HepG2 (cell line): Measurements from ENCODE around the gene NCMAP. TPM values are rescaled to one million over a fixed set of nuclear protein-coding genes. Genes with fewer than 3 reads are reported as not detected.

ENCODE experiments used
- ATF3 ChIP-seq: sonication (generic); formaldehyde crosslinking; IDR thresholded peaks from 2 replicates; pipeline ENCODE4 v1.4.0; 2020; ENCODE audit warnings: missing genetic modification reagents
- CEBPG ChIP-seq: IDR thresholded peaks from 2 replicates; pipeline ENCODE4 v1.6.1; 2016
- DNMT3B ChIP-seq: conservative IDR thresholded peaks from 2 replicates; pipeline ENCODE4 v1.6.1; 2016; ENCODE audit warnings: missing biosample characterization, control low read depth
- ELF3 ChIP-seq: IDR thresholded peaks from 2 replicates; pipeline ENCODE4 v1.6.1; 2016; ENCODE audit warnings: missing genetic modification reagents, missing compliant biosample characterization
- FOXP1 ChIP-seq, 2 experiments: fragments of 450-650 bp in 1 of 2; IDR thresholded peaks; 2 replicates each; pipeline ENCODE4 v1.6.1; 2017 to 2018; ENCODE audit warnings: antibody characterized with exemption in 1 of 2
- GABPA ChIP-seq, 2 experiments: IDR thresholded peaks; 2 replicates each; pipeline ENCODE4 v1.6.1; 2011 to 2016; ENCODE audit warnings: low read depth in 2 of 2, low read length in 1 of 2, missing biosample characterization in 1 of 2, missing genetic modification characterization in 1 of 2
- GATAD1 ChIP-seq: IDR thresholded peaks from 2 replicates; pipeline ENCODE4 v1.6.1; 2016; ENCODE audit warnings: missing genetic modification reagents, missing compliant biosample characterization
- GTF2F1 ChIP-seq: fragments of 150-350 bp; IDR thresholded peaks from 2 replicates; pipeline ENCODE4 v1.6.1; 2014; ENCODE audit warnings: low read length
- GZF1 ChIP-seq: sonication (generic); formaldehyde crosslinking; IDR thresholded peaks from 2 replicates; pipeline ENCODE4 v1.5.1; 2020; ENCODE audit warnings: mild to moderate bottlenecking, missing genetic modification reagents
- HDAC1 ChIP-seq: sonication (generic); formaldehyde crosslinking; IDR thresholded peaks from 2 replicates; pipeline ENCODE4 v1.5.1; 2020; ENCODE audit warnings: mild to moderate bottlenecking, missing genetic modification reagents
- HMG20B ChIP-seq: conservative IDR thresholded peaks from 2 replicates; pipeline ENCODE4 v1.6.1; 2016; ENCODE audit warnings: missing genetic modification reagents, missing compliant biosample characterization
- HOXD1 ChIP-seq: sonication (generic); formaldehyde crosslinking; IDR thresholded peaks from 2 replicates; pipeline ENCODE4 v1.5.0; 2020; ENCODE audit warnings: missing genetic modification reagents
- JUNB ChIP-seq: sonication (generic); formaldehyde crosslinking; IDR thresholded peaks from 2 replicates; pipeline ENCODE4 v1.8.0; 2022; ENCODE audit warnings: missing genetic modification reagents, mild to moderate bottlenecking, borderline replicate concordance
- KDM5A ChIP-seq: fragments of 200-600 bp; sonication (generic); IDR thresholded peaks from 2 replicates; pipeline ENCODE4 v1.7.0; 2018; ENCODE audit warnings: antibody characterized with exemption, mild to moderate bottlenecking, low read length, borderline replicate concordance
- MIXL1 ChIP-seq: IDR thresholded peaks from 2 replicates; pipeline ENCODE4 v1.6.1; 2016
- MXD3 ChIP-seq: IDR thresholded peaks from 2 replicates; pipeline ENCODE4 v1.6.1; 2016; ENCODE audit warnings: mild to moderate bottlenecking, missing biosample characterization, missing genetic modification reagents
- PRMT3 ChIP-seq: sonication (generic); formaldehyde crosslinking; IDR thresholded peaks from 2 replicates; pipeline ENCODE4 v1.8.1; 2022; ENCODE audit warnings: low read depth, mild to moderate bottlenecking, moderate library complexity, missing genetic modification reagents, borderline replicate concordance
- SALL1 ChIP-seq: sonication (generic); formaldehyde crosslinking; IDR thresholded peaks from 2 replicates; pipeline ENCODE4 v1.8.0; 2022; ENCODE audit warnings: mild to moderate bottlenecking, missing genetic modification reagents
- SNAPC2 ChIP-seq: sonication (generic); formaldehyde crosslinking; IDR thresholded peaks from 2 replicates; pipeline ENCODE4 v1.8.1; 2022; ENCODE audit warnings: mild to moderate bottlenecking, missing genetic modification reagents
- TCF7 ChIP-seq: sonication (generic); IDR thresholded peaks from 2 replicates; pipeline ENCODE4 v1.6.1; 2016; ENCODE audit warnings: antibody characterized with exemption, low read depth
- ZFP37 ChIP-seq: sonication (generic); formaldehyde crosslinking; IDR thresholded peaks from 2 replicates; pipeline ENCODE4 v1.4.0; 2020; ENCODE audit warnings: missing genetic modification reagents, borderline replicate concordance
- ZGPAT ChIP-seq: IDR thresholded peaks from 2 replicates; pipeline ENCODE4 v1.6.1; 2016; ENCODE audit warnings: mild to moderate bottlenecking
- ZNF143 ChIP-seq: sonication (generic); formaldehyde crosslinking; IDR thresholded peaks from 2 replicates; pipeline ENCODE4 v1.4.0; 2020; ENCODE audit warnings: missing genetic modification reagents
- ZNF207 ChIP-seq: fragments of 450-650 bp; IDR thresholded peaks from 2 replicates; pipeline ENCODE4 v1.6.1; 2016; ENCODE audit warnings: antibody characterized with exemption, borderline replicate concordance
- ZNF441 ChIP-seq: sonication (generic); formaldehyde crosslinking; IDR thresholded peaks from 2 replicates; pipeline ENCODE4 v1.7.0; 2021; ENCODE audit warnings: missing genetic modification reagents, borderline replicate concordance
- ZNF550 ChIP-seq: sonication (generic); formaldehyde crosslinking; IDR thresholded peaks from 2 replicates; pipeline ENCODE4 v1.4.0; 2020; ENCODE audit warnings: mild to moderate bottlenecking, missing genetic modification reagents, borderline replicate concordance
- ZNF570 ChIP-seq: sonication (generic); formaldehyde crosslinking; IDR thresholded peaks from 2 replicates; pipeline ENCODE4 v1.4.0; 2020; ENCODE audit warnings: mild to moderate bottlenecking, missing genetic modification reagents, borderline replicate concordance
- ZNF616 ChIP-seq: sonication (generic); formaldehyde crosslinking; IDR thresholded peaks from 2 replicates; pipeline ENCODE4 v1.5.0; 2020; ENCODE audit warnings: low read depth, mild to moderate bottlenecking, missing genetic modification reagents
- ZNF879 ChIP-seq: sonication (generic); formaldehyde crosslinking; IDR thresholded peaks from 2 replicates; pipeline ENCODE4 v1.8.1; 2023; ENCODE audit warnings: missing genetic modification reagents
- ZNF891 ChIP-seq: sonication (generic); formaldehyde crosslinking; IDR thresholded peaks from 2 replicates; pipeline ENCODE4 v1.5.0; 2020; ENCODE audit warnings: mild to moderate bottlenecking, missing genetic modification reagents
- ZSCAN12 ChIP-seq: sonication (generic); formaldehyde crosslinking; IDR thresholded peaks from 2 replicates; pipeline ENCODE4 v1.9.0; 2021; ENCODE audit warnings: mild to moderate bottlenecking, missing genetic modification reagents
- polyA plus RNA-seq, 8 experiments: library from polyadenylated mRNA; depleted of rRNA in 3 of 8; stranded (reverse) in 7 of 8; unstranded in 1 of 8; fragments of >200 nt; fragmentation: Illumina TruSeq in 4 of 8; extraction: Trizol in 4 of 8; gene quantifications; 2 replicates each; pipeline versions ENCODE4 v1.2.1 to v1.2.3, GENCODE V29; 2011 to 2016; ENCODE audit warnings: low read depth in 4 of 8, missing spikeins in 1 of 8, mixed read lengths in 1 of 8; ENCODE audit not compliant: insufficient read depth in 1 of 8
- total RNA-seq, 5 experiments: library from RNA; depleted of rRNA; stranded (reverse); fragments of >200 nt; fragmentation: Illumina TruSeq; extraction: Trizol; gene quantifications; 2 replicates each; pipeline ENCODE4 v1.2.3, GENCODE V29; 2016; ENCODE audit warnings: low read depth in 1 of 5

The NCMAP gene
- total and polyA plus RNA-seq, 2 of the 13 experiments (the other 11 are each of a cell fraction or from before 2014, with no cell fraction given) = 2.7 to 20.0 TPM

- TF ChIP-seq TCF7 = 0 out of 2 replicates have a peak, but pooled peaks have one; percentile 7
- no peak for TF ChIP-seq SNAPC2 (CRISPR knock-in tag)
- no peak; the same call in 1 of the 2 replicates for TF ChIP-seq ZGPAT
- TF ChIP-seq PRMT3 (CRISPR knock-in tag) = no peak
- no peak for TF ChIP-seq ZNF891 (CRISPR knock-in tag)
- TF ChIP-seq GZF1 (CRISPR knock-in tag) = no peak
- TF ChIP-seq HDAC1 (CRISPR knock-in tag) = no peak
- no peak for TF ChIP-seq ZNF570 (CRISPR knock-in tag)
- no peak for TF ChIP-seq ZNF143 (CRISPR knock-in tag)
- TF ChIP-seq ZNF207 = no peak
- no peak for TF ChIP-seq ZNF441 (CRISPR knock-in tag)
- TF ChIP-seq ZSCAN12 (CRISPR knock-in tag) = no peak
- TF ChIP-seq JUNB (CRISPR knock-in tag) = no peak
- no peak for TF ChIP-seq FOXP1 (IDR thresholded peaks at IDR 0.05)
- TF ChIP-seq FOXP1 (CRISPR knock-in tag; IDR thresholded peaks at IDR 0.05) = no peak
- no peak for TF ChIP-seq ZFP37 (CRISPR knock-in tag)
- TF ChIP-seq MIXL1 (CRISPR knock-in tag) = no peak
- no peak for TF ChIP-seq HOXD1 (CRISPR knock-in tag)
- TF ChIP-seq GABPA (IDR thresholded peaks at IDR 0.05; ENCODE audit: low read depth, low read length) = no peak
- no peak for TF ChIP-seq GABPA (CRISPR knock-in tag; IDR thresholded peaks at IDR 0.05; ENCODE audit: low read depth)
- TF ChIP-seq ZNF550 (CRISPR knock-in tag) = no peak
- TF ChIP-seq ZNF879 = no peak
- TF ChIP-seq ZNF616 = no peak
- no peak for TF ChIP-seq CEBPG (CRISPR knock-in tag)
- TF ChIP-seq MXD3 (CRISPR knock-in tag) = no peak
- TF ChIP-seq ELF3 (CRISPR knock-in tag) = no peak; the same call in 1 of the 2 replicates
- TF ChIP-seq SALL1 (CRISPR knock-in tag) = no peak
- no peak for TF ChIP-seq ATF3 (CRISPR knock-in tag)
- no peak for TF ChIP-seq HMG20B (CRISPR knock-in tag)
- no peak for TF ChIP-seq GATAD1 (CRISPR knock-in tag)
- no peak for TF ChIP-seq GTF2F1
- TF ChIP-seq DNMT3B = no peak
- TF ChIP-seq KDM5A = no peak
Measured at GRCh38 chr1:24639881-24640280, 84.0 kb downstream of the NCMAP start (continued).
